ENCODE measurements around the gene EIF4A3.
A peak's percentile ranks its signal among the peaks of the same experiment; 100 is the strongest.

EIF4A3 gene

DNA sequence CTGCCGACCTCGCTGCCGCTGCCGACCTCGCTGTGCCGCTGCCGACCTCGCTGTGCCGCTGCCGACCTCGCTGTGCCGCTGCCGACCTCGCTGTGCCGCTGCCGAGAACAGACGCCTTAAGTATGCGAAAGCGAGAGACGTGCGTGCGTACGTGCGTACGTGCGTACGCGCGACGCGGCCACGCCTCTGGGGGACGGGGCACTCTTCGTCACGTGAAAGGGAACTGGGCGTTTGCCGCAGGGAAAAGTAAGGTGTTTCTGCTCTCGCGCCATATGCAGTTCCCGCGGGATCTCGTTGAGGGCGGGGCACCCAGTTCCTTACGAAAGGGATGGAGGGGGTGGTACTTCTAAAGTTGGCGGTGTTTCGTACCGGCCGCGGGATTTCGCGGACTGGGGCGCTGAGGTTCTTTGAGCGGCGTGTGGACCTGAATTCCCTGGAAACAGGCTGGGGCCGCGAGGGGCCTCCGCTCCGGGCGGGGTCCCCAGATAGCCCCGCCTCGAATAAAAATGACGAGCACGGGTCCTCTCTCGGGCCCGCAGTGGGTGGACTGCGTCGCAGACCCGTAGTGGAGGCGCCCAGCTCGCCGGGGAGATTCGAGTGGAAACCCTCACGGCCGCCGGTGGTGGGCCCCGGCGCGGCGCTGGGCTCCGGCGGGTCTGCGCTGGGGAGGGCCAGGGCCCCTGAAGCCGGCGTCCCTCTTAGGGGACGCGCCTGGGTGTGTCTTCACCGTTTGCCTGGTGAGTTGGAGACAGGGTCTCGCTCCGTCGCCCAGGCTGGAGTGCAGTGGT lies at the start of gene EIF4A3:
EIF4A3 (minus strand) TSS at position 94 of the 788 bp plus-strand sequence. CDS start 167 bp downstream, outside the sequence.
- DNase-seq = peak; percentile 93 to 94

DNA sequence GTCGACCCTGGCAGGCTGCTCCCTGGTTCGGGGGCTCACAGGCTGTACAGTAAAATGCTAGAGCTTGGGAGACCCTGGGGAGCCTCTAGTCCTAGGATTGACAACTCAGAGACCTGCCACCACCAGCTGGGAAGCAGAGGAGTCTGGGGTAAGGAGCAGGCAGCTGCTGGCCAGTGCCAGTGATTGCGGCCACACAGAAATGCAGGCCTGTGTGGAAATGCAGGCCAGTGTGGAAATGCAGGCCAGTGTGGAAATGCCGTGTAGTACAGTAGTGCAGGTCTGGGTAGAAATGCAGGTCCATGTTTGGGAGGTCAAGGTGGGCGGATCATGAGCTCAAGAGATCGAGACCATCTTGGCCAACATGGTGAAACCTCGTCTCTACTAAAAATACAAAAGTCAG lies 49.7 kb upstream of the EIF4A3 start:
- no peak for DNase-seq

DNA sequence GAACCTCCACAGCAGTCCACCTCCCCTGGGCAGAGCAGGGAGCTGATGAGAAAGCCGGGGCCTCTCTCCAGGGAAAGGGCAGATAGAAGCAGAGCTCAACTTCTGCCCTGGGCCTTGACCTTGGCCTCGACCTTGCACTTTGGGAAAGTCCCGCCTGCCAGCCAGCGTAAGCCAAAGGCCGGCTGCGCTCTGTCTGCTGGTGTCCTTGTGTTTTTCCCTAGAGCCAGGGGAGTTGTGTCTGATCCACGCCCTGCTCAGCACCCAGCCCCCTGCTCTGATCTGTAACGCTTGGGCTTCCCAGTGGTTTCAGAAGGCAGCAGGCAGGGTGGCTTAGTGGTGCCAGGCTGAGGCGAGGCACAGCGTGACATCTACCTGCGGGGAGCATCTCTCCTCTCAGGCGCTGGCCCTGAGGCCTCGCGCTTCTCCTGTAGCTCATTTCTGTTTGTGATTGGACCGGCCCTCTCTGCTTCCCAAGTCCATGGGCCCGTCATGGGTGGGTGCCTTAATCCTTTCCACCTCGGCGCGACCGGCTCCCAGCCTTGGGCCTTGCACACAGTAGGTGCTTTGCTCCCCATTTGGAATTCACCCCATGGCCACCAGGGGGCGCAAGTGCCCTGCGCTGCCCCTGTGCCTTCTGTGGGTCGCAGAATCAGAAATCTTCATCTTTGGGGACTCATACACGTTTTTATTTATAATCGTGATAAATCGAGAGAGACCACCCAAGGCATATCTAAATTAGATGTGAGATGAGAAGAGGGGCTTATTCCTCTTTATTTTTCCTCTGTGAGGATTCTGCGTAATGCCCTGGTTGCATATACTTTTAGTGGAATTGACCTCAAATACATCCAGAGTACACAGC lies 49.0 kb upstream of the EIF4A3 start:
- peak; percentile 50 to 69 for DNase-seq

DNA sequence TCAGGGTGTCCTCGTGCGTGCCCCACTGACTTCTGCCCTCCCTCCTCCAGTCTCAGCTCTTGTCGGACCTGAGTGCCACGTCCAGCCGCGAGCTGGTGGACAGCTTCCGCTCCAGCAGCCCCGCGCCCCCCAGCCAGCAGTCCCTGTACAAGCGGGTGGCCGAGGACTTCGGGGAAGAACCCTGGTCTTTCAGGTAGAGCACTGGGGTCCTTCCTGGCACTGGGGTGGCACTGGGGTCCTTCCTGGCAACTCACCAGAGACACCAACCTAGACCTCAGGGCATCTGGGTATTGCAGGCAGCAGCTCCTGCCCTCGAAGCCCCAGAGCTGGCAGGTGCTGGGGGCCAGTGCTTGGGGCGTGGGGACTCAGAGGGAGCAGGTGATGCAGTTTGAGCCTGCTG lies 48.2 kb upstream of the EIF4A3 start:
- no peak for DNase-seq

DNA sequence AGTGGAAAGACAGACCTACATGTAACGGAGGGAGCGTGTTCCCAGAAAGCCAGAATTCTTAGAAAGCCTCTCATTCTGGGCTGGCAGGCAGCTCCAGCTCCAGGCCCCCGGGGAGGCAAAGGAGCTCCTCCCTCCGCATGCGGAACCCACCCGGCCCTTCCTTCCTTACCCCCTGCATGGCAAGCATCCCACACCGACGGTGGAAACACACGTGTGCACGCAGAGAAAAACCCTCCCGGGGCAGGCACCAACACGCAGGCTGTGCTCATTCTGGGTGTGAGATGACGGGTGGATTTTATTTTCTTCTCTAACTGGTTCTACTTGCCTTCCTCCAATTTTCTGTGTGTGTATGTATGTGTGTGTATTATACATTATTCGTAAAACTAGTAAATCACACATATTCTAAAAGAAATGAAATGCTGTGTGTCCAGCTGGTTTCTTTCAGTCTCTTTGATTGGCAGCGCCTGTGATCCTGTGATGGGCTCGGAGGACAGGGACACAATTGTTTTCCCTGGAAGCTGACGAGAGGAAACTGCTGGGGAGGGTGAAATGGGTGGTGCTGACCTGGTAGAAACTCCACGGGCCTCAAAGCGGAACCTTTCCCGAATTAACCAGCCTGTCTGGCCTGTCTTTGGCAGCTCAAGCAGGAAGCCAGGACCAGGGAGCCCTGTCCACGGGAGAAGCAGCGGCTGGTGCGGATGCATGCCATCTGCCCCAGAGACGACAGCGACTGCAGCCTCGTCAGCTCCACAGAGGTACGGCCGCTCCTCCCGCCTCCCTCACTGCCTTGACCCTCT lies 45.1 kb upstream of the EIF4A3 start:
- no peak for DNase-seq

DNA sequence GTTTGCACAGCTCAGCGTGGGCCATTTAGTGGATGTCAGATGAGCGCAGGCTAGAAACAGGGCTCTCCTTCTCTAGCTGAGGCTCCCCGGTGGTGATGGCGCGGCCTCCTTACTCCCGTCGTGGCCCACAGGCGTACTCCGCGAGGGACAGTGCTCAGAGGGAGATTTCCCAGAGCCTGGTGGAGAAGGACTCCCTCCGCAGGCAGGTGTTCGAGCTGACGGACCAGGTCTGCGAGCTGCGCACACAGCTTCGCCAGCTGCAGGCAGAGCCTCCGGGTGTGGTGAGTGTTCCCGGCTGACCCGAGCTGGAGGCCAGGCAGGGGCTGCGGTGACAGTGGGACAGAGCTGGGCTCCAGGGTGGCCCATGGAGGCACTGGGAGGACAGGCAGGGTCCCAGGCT lies 44.3 kb upstream of the EIF4A3 start:
- no peak for DNase-seq

DNA sequence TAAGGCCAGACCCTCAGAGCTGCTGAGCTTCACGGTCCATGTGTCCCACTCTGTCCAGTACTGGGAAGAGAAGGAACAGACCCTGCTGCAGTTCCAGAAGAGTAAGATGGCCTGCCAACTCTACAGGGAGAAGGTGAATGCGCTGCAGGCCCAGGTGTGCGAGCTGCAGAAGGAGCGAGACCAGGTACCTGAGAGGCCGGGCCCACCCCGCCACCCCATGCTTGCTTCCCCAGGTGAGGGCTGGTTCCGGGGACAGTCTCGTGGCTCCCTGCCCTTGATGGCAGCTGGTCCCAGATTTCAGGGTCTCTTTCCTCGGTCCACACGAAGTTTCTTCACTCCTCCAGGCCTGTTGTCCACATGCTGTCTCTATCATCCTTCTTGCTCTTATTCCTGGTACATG lies 43.8 kb upstream of the EIF4A3 start:
- no peak for DNase-seq

DNA sequence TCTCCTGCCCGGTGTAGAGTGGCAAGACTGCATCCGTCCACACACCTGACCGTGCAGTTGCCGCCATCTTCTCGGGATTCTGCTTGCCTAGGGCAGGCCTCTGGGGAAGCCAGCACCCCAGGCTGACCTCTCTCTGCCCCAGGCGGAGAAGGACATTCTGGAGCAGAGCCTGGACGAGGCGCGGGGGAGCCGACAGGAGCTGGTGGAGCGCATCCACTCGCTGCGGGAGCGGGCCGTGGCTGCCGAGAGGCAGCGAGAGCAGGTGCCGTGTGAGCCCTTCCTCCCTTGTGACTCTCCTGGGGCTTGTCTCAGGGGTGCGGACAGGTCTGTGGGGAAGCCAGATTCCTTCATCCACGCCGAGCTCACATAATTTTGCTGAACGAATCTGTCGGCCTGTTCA lies 42.7 kb upstream of the EIF4A3 start:
- no peak for DNase-seq

DNA sequence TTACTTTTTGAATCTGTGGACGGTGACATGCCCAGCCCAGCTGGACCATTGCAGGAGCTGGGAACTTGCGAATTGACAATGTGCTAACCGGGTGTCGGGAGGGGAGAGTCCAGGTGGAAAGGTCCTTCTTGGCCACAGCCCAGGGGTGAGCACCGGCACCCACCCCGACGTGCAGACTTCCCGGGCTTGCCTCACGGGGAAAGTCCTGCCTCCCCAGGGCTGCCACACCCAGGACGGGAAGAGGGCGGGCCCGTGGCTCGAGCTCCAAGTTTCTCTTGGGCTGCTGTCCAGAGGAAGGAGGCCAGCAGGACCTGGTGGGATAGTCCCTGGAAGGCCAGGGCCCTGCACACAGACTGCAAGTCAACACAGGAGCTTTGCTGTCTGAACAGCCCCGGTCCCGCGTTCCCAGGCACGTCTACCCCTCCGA lies 40.6 kb upstream of the EIF4A3 start:
- no peak for DNase-seq

DNA sequence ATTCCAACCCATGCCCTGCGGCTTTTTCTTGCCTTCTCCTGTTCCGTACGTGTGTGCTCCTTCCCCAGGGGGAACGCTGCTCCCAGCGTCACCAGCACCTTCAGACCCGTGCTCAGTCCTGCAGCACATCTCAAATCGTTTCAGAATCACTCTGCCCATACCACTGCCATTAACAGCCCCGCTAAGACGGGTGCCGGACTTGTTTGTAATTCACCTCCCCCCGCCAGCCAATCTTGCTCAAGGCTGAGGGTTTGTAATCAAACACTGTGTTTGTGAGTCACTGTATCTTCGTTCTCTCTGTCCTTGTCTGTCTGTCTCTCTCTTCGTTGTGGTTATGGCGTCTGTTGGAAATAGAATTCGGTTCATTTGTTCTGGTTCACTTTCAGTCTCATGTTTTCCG lies 40.2 kb upstream of the EIF4A3 start:
- no peak for DNase-seq

DNA sequence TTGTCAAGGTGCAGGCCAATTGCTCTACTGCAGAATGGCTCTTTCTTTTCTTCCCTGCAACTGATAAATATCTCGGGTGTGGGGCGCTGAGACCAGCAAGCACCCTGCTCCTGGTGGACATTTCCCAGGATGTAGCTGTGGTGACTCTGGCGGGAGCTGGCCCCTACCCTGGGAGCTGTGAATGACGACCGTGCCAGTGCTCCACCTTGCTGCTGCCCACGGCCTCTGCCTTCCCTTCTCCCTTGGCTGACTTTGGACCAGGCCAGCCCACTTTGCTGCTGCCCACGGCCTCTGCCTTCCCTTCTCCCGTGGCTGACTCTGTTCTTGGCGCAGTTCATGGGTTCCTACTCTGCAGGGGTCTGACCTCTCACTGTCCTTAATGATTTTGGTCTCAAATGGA lies 39.0 kb upstream of the EIF4A3 start:
- no peak for DNase-seq

DNA sequence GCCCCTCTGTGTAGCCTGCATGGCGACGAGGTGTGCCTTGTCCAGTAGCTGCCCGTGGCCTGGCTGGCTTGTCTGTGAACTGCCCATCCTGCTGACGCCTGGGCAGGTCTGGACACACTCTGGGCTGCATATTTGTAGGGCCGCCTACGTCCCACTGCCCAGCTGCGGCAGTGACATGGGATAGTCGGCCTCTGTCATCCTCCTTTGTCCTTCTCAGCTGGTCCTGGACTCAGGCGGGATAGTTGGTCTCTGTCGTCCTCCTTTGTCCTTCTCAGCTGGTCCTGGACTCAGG lies 37.4 kb upstream of the EIF4A3 start:
- no peak for DNase-seq

DNA sequence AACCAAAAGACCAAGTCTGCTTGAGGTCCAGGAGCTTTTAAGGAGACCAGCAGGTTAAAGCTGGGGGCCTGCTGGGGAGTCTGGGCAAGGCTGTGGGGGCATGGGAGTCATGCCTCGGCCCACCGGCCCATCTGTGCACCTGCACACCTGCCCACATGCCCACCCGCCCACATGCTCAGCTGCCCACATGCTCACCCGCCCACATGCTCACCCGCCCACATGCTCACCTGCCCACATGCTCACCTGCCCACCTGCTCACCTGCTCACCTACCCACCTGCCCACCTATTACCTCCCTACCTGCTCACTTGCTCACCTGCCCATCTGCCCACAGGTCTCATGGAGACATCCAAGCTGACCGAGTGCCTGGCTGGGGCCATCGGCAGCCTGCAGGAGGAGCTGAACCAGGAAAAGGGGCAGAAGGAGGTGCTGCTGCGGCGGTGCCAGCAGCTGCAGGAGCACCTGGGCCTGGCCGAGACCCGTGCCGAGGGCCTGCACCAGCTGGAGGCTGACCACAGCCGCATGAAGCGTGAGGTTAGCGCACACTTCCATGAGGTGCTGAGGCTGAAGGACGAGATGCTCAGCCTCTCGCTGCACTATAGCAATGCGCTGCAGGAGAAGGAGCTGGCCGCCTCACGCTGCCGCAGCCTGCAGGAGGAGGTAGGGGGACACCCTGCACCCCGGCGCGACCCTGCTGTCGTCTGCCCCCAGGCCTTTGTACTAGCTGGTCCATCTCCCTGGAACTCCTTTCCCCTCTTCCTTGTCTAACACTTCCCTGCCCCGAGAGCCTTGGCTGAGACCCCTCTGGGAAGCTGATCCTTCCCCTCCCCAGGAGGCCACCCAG lies 36.9 kb upstream of the EIF4A3 start:
- DNase-seq = no peak

DNA sequence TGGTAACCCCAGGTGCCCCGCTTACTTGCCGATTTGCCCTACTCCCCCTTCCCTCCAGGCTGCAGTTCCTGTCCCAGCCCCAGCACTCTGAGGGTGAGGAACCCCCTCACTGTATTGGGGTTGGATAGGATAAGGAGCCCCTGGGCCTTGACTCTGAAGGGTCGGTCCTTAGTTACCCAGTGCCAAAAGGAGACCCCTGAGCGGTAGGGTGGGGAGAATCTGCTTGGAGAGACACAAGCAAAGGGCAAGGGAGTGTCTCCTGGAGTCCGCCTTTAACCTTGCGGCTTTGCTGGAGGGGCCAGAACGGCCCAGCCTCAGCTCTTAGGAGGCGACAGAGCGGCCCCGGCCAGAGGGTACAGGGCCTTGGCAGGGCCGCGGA lies 35.9 kb upstream of the EIF4A3 start:
- no peak for DNase-seq

DNA sequence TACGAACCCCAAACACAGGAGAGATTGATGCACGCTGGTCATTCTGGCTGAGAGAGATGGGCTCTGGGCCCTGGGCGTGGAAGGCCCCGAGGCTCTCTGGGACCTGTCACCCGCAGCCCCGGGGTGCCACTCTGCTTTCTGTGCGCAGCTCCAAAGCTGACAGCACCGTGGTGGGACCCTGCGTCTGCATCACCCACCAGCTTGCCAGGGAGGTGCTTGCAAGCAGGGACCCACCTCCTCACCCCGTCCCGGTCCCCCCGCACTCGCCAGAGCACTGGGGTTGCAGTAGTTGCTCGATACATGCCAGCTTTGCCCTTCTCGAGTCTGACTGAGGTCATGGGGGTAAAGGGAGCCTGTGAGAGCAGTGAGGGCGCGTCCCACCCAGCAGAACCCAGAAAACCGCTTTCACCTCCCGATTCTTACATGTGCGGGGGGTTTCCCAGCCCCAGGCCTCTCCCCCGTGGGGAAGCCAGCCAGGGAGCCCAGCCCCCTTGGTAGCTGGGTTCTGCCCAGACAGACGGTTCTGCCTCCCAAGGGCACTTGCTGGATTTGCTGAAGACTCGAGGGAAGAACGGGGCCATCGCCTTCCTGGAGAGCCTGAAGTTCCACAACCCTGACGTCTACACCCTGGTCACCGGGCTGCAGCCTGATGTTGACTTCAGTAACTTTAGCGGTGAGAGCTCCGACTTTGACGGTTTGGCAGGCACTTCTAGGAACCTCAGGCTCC lies 35.4 kb upstream of the EIF4A3 start:
- DNase-seq = no peak

DNA sequence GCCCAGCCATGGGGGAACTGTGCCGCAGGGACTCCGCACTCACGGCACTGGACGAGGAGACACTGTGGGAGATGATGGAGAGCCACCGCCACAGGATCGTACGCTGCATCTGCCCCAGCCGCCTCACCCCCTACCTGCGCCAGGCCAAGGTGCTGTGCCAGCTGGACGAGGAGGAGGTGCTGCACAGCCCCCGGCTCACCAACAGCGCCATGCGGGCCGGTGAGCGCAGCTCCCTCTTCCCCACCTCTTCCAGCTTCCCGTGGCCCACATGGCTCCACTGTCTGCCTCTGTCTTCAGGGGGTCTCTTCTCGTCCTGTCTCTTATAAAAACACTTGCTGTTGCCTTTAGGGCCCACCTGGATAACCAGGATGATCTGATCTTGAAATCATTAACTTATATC lies 34.5 kb upstream of the EIF4A3 start:
- no peak for DNase-seq

DNA sequence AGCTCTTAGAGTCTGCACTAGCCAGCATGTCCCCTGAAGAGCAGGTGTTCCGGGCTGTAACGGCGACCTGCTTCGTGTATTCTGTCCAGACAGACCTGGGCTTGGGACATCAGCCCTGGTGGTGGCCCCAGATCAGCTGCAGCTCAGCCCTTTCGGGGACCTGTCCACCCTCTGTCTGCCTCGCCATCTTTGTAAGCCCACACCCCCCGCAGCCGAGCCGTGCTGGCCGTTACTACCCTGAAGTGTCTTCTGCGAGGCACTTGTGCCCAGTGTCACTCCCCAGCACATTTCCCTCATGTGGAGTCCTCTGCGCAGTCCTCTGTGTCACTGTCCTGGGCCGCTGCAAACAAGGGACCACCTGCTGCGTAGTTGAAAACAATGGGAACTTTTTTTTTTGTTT lies 33.3 kb upstream of the EIF4A3 start:
- no peak for DNase-seq

DNA sequence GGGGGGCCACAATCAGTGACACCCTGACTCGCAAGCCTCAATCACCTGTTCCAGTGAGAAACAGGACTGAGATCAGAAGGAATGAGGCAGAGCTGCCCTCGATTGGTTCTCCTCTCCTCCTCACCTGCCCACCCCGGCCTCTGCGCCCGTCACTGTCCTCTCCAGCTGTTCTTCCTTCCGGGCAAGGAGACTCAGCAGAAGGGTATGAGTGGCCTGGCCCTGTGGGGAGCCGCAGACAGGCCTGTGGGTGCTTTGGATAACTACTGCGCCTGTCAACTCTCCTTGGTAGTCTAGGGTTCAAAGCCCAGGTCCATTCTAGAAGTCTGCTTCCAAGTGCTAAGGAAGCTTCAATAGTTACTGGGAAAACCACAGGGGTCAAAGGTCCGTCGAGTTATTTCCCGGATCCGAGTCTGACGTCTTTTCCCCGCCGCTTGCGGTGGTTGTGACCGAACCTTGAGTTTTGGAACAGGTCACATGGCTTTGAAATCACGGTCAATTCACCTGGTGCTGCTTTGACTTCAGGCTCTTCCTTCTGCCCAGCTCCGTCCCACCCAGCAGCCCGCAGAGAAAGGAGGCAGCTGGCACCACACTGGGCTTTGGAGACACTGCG lies 31.2 kb upstream of the EIF4A3 start:
- DNase-seq = no peak

DNA sequence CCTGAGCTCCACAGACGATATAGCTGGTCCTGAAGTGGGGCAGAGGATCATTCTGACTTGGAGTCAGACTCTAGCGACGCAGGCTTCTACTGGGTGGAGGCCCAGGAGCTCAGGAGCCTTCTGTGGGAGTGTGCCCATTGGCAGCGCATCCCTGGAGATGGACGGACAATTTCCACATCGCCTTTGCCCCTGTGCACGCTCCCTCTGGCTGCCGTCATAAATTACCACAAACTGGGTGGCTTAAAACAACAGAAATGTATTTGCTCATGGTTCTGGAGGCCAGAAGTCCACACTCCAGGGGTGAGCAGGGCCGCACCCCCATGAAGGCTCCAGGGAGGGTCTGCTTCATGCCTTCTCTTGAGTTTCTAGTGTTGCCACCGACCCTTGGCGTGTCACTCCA lies 29.8 kb upstream of the EIF4A3 start:
- DNase-seq = no peak

DNA sequence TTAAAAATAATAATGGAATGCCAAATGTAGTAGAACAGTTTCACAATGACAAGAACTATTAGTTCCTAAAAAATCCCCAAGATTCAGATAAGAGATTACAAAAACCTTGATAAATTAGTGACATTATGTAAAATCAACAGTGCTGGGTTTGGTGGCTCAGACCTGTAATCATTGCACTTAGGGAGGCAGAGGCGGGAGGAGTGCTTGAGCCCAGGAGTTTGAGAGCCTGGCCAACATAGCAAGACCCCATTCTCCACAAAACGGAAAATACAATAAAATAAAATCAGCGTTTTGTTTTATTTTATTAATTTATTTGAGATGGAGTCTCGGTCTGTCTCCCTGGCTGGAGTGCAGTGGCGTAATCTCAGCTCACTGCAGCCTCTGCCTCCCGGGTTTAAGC lies 27.0 kb upstream of the EIF4A3 start:
- no peak for DNase-seq

DNA sequence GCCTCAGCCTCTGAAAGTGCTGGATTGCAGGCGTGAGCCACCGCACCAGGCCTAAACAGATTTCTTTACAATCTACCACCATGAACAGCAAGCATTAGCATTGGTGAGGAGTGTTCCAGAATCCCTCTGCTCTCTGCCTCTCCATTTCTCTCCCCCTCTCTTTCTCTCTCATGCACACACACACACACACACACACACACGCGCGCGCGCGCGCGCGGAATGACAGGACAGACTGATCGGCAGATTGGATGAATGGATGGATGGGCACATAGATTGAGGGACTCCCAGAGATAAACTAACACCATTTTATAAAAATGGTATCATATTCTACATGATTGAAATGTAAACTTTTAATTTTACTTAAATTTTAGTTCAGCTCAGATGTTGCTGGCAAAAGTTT lies 26.2 kb upstream of the EIF4A3 start:
- DNase-seq = no peak

DNA sequence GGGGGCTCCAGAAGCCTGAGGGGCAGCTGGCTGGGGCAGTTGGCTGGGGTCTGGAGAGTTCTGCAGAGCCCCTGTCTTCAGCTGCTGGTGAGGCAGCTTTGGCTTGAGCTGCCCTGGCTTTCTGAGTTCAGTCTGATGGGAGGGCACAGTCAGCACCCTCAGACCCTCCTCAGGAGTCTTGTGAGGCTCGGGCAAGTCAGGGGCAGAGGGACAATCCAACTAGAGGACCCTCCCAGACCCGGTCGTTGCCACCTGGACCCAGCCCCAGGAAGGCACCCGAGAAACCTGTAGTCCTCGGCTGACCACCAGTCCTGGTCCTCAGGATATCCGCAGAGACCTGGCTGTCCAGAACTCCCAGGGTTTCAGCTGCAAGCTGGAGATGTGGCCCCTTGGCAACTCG lies 24.8 kb upstream of the EIF4A3 start:
- DNase-seq = no peak

Data from stimulated activated CD4-positive, alpha-beta T cell treated with anti-CD3 and anti-CD28 coated beads, Interleukin-2, amount 100 ng/mL, for 48 hours (primary cell).